GM19467 (cell line): ENCODE results near the gene DOCK9.

Experiments used
- ATAC-seq: cut with Tn5 transposase; IDR thresholded peaks from one replicate; pipeline ENCODE4 v1.9.1; 2021; ENCODE audit warnings: mild to moderate bottlenecking, moderate library complexity; ENCODE audit not compliant: unreplicated experiment

DOCK9 gene

GRCh38 chr13:98954313-98954712 is 23.6 kb downstream of the DOCK9 start:
- no peak for ATAC-seq

GRCh38 chr13:98951266-98951665 is 26.6 kb downstream of the DOCK9 start:
- ATAC-seq = no peak

GRCh38 chr13:98950705-98951104 is 27.2 kb downstream of the DOCK9 start:
- no peak for ATAC-seq

- no peak for ATAC-seq
These were observed 29.9 kb downstream of the DOCK9 start for GRCh38 chr13:98947925-98948324.

GRCh38 chr13:98945863-98946605 is 31.8 kb downstream of the DOCK9 start:
- no peak for ATAC-seq

GRCh38 chr13:98944336-98944735 is 33.5 kb downstream of the DOCK9 start:
- ATAC-seq = no peak

- ATAC-seq = no peak
These were observed 34.9 kb downstream of the DOCK9 start for GRCh38 chr13:98942997-98943396.

- ATAC-seq = no peak
These were observed 35.4 kb downstream of the DOCK9 start for GRCh38 chr13:98942485-98942884.

GRCh38 chr13:98941536-98941935 is 36.3 kb downstream of the DOCK9 start:
- ATAC-seq = no peak

- ATAC-seq = no peak
These were observed 36.7 kb downstream of the DOCK9 start for GRCh38 chr13:98941126-98941525.

GRCh38 chr13:98940325-98941001 is 37.4 kb downstream of the DOCK9 start:
- no peak for ATAC-seq

GRCh38 chr13:98939660-98940191 is 38.1 kb downstream of the DOCK9 start:
- no peak for ATAC-seq

GRCh38 chr13:98938801-98939200 is 39.1 kb downstream of the DOCK9 start:
- no peak for ATAC-seq

- no peak for ATAC-seq
These were observed 39.9 kb downstream of the DOCK9 start for GRCh38 chr13:98937911-98938381.

GRCh38 chr13:98934243-98934642 is 43.6 kb downstream of the DOCK9 start:
- no peak for ATAC-seq

GRCh38 chr13:98930151-98930591 is 47.7 kb downstream of the DOCK9 start:
- no peak for ATAC-seq

GRCh38 chr13:98927951-98928927 is 49.6 kb downstream of the DOCK9 start:
- no peak for ATAC-seq

GRCh38 chr13:98925949-98926348 is 51.9 kb downstream of the DOCK9 start:
- no peak for ATAC-seq

- ATAC-seq = no peak
These were observed 54.0 kb downstream of the DOCK9 start for GRCh38 chr13:98923641-98924397.

- no peak for ATAC-seq
These were observed 55.6 kb downstream of the DOCK9 start for GRCh38 chr13:98922306-98922705.
